ELF-1 (cell line): Measurements from ENCODE around the gene ATP1A1.

ENCODE experiments used
- DNase-seq: peaks from one replicate; pipeline ENCODE4 v3.0.0-alpha.2; 2016; ENCODE audit warnings: low read depth, low spot score

ATP1A1 gene

DNA sequence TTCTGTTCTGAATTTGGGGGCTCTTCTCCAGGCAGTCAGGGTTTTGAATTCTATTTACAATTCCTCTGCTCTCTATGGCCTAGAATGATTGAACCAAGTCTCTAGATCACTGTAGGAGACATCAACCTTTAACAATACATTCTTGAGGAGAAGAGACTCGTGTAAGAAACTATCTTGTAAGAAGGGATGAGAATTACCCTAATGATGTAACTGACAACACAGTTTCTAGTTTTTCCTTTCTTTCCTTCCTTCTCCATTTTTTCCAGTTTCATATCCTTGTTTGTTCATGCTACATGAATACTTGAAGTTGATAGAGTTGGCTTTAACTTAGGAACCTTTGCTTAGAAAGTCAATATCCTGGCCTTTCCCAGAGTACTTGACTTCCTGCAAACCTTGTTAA is 1.3 kb upstream of the ATP1A1 start:
- no peak for DNase-seq

DNA sequence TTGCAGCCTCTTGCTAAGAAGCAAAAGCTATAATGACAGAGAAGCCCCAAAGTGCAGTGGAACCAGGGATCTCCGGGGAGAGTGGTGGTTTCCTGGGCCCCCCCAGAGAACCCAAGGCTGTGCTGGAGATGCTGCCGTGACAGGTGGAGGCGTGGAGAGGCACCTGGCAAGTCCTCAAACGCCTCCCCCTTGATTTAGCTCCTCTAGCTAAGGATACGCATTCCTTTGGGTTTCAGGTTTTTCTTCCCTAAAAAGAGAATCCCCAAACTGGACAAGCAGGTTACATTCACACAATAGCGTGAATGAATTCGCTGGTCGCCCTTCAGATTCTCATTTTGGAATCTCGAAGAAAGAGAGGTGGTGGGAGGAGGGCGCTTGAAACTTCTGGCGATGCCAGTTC is 853 bp upstream of the ATP1A1 start:
- no peak for DNase-seq

DNA sequence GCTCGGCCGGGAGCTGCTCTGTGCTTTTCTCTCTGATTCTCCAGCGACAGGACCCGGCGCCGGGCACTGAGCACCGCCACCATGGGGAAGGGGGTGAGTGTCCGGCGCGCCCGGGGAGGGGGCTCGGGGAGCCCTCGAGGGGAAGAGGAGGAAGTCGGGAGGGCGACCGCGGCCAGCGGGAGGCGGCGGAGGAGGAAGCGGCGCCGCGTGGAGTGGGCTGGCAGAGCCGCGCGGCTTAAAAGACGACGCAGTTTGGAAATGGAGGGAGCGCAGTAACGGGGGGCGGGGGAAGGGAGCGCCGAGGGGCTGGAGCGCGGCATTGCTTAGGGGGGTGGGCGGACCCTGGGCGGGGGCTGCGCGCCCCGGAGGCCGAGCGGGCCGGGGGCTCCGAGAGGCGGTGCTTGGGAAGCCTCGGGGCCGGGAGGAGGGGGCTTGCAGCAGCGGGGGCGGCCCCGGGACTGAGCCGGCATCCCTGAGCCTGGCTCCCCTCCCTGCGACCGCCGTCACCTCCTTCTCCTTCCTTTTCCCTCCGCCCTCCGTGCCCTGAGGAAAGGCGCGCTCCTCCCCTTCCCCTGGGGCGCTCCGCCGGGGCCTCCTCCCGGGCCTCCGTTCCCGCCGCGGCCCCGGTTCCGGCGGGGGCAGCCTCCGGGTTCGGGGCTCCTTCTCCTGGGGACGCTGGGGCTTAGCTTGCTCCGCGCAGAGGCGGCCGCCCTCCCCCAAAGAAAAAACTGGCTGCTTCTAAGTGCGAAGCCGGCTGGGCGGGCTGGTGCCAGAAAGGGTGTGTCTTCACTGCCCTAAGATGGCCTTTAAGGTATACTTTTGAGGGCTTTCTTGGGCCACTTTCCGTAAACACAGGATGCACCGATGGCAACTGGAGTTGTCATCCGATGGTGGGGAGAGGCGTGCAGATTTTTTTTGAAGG is 648 bp downstream of the ATP1A1 start:
- DNase-seq: peak; percentile 76

DNA sequence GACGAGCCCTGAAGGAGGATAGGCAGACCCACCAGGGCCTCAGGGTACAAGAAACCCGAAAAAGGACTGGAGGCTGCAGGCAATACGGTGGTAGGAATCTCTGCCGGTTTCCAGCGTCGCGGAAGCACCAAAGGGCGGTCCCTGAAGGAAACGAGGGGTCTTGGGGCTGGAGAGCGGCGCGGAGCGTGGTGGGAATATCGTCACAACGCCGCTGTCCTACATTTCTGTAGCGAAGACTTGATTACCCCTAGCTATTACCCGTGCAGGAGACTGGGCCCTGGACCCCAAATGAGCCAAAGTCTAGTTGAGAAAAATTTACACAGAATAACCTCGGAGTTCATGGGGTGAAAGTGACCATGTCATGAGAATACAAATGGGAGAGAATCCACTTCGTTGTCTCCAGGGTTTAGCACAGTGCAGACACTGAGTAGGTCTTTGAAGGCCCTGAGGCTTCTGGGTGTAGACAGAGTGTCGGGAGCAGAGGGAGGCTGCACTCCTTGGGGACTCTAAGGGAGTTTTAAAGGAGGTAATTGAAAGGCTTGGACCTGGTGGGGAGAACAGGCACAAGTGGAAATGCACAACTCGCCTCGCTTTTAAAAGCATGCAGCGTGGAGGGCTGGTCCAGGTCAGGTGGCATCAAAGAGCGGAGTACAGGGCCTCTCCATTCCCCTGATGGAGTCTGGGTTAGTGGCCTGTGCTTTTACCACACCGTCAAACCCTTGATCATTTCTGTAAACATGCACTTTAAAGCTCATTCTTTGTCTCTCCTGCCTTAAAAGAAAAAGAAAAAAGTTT is 1.5 kb downstream of the ATP1A1 start:
- DNase-seq: peak; percentile 40

- no peak for DNase-seq
Measured at GRCh38 chr1:116375148-116375886, 2.3 kb downstream of the ATP1A1 start.

- DNase-seq: peak; percentile 74
Measured at GRCh38 chr1:116375887-116376728, 3.1 kb downstream of the ATP1A1 start.

- no peak for DNase-seq
Measured at GRCh38 chr1:116376729-116377086, 3.7 kb downstream of the ATP1A1 start.

- no peak for DNase-seq
Measured at GRCh38 chr1:116377541-116378529, 4.8 kb downstream of the ATP1A1 start.

GRCh38 chr1:116379057-116379630 is 6.1 kb downstream of the ATP1A1 start:
- DNase-seq: no peak

DNA sequence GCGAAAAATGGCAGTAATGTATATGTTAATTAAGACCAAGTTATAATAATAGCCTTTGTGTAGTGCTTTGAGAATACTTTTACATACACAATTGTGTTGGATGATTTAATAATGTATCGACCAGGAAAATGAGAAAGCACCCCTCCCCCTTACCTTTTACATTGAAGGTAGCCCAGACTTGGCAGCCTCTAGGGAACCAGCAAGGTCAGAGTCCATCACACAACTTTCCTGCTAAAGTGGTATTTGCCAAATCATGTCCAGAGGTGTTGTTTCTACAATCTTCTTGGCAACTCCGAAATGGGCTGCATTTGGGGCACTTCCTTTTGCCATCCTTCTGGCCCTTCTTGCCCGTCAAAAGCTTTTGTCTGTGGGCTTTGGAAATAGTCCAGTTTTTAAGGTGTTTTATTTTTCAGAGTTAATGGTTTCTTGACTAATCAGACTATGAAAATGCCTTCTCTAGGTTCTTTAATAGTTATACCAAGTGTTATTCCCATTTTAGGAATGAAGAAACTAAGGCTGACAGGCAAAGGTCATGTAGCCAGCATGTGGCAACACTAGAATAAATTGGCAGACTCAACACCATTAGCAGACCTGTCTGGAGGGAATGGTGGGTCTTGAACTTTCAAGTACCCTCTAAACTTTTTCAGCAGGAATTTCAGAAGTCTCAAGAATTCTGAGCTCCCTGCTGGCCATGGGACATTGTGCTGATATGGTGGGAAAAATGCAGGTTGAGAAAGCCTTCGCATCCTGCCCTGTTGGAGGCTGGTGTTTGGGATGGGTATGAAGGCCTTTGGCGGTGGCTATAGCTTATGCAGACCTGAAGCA is 6.8 kb downstream of the ATP1A1 start:
- peak; percentile 21 for DNase-seq

GRCh38 chr1:116380499-116381242 is 7.6 kb downstream of the ATP1A1 start:
- no peak for DNase-seq

GRCh38 chr1:116382321-116382720 is 9.3 kb downstream of the ATP1A1 start:
- no peak for DNase-seq

GRCh38 chr1:116382857-116383483 is 9.9 kb downstream of the ATP1A1 start:
- no peak for DNase-seq

DNA sequence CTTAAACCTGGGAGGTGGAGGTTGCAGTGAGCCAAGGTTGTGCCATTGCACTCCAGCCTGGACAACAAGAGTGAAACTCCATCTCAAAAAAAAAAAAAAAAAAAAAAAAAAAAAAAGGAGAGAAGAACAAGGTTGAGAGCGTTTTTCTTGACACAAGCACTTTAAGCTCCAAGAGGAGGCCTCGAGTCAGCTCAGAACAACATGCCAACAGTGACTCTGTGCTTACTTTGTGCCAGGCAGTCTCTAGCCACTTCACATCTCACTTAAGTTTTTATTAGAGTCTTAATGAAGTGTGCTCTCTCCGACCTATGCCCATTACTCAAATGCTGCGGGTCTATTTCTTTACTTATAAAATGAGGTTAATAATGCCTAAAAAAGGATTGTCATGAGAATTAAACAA is 13.0 kb downstream of the ATP1A1 start:
- no peak for DNase-seq

DNA sequence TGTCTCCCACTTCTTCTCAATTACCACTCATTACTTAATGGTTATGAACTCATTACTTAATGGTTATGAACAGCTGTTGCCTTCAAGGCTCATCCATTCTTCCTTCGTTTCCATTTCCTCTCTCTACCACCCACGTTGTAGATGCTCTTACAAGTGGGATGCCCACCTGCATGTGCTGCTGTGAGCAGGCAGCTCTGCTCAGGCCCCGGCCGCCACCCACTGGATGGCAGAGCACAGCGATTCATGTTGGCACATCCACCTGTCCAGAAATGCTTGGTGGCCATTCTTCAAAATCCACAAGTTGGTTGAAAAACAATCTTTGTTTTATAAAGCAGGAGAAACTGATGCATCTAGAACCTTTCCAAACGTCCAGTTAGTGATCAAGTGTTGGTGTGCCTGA is 14.5 kb downstream of the ATP1A1 start:
- no peak for DNase-seq

- DNase-seq: no peak
Measured at GRCh38 chr1:116388122-116388521, 15.1 kb downstream of the ATP1A1 start.

DNA sequence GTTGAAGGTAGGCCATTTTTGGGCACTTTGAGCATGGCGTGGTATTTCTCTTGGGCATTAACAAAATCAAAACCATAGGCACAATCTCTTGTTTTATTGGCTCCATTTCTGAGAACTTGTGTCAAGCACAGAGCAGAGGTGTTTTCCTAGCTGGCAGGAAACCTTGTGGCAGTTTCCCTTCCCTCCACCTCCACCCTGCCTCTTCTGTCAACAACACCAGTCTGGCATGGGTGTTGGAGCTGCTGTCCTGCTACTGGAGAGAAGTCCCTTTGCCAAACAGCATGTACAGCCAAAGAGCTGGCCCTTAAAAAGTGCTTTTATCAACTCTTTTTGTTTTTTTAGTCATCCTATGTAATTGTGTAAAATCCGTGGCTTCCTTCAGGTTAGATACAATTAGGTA is 16.0 kb downstream of the ATP1A1 start:
- no peak for DNase-seq

GRCh38 chr1:116389686-116390085 is 16.6 kb downstream of the ATP1A1 start:
- no peak for DNase-seq
